HG02759 (cell line): ENCODE measurements around the gene ALG12.

Experiments used
- ATAC-seq: cut with Tn5 transposase; IDR thresholded peaks from one replicate; pipeline ENCODE4 v1.9.1; 2021; ENCODE audit warnings: mild to moderate bottlenecking, moderate library complexity; ENCODE audit not compliant: unreplicated experiment

ALG12 gene

DNA sequence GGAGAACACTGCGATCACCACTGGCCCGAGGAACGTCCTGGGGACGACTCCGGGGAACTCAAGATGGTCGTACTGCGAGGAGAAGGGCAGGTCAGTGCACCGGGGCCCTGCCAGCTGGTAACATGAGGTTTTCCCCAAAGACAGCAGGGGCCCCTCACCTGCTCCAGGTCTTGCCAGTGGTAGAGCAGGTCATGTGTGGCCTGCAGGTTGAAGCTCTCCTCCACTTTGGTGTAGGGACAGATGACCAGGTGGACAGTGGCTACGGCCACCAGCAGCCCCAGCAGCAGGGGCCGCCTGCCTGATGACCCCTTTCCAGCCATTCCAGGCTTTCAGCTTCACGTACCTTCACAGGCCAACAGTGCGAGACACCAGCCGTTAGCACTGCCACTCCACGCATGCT, 4.8 kb downstream of the ALG12 start:
- ATAC-seq: no peak

DNA sequence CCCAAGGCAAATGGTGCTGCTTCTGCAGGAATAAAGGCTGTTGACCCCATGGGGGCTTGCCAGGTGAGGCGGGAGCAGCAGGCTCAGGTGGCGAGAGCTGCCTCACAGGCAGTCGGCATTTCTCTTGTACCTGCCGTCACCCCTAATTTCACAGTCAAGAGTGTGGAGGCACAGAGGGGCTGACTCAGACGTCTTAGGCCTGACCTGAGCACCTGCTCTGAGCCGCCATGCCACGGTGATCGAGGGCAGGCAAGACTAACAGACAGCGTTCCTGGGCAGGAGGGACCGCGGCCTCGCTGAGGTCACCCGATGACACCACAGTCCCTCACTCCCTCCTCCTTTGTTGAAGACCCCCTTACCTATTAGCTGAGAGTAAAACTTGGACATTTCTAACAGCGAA, 5.2 kb downstream of the ALG12 start:
- ATAC-seq: no peak

DNA sequence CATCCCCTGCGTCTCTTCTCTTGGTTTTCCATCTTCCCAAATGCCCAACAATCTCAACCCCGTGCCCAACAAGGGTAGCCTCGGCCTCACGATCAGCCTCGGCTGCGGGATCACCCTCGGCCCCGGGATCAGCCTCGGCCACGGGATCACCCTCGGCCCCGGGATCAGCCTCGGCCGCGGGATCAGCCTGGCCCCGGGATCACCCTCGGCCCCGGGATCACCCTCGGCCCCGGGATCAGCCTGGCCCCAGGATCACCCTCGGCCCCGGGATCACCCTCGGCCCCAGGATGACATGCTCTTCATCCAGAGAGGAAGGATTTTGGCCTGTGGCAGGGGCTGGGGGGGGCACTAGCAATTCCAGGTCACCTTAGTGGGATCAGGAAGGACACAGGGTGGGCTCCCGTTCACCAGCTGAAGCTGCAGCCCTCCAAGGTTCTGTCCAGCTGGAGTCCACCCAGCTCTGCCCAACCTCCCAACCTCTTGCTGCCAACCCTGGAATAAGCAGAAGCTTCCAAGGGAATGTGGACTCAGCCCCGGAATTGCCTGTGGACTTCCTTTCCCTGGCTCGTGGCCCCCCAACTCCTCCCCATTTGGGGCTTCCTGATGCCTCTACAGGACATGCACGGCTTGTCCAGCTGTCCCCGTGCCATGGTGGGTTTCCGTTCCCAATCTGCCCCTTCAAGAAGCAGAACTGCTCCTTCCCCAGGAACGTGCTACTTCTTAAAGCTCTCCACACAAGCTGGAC, 6.2 kb downstream of the ALG12 start:
- no peak for ATAC-seq

DNA sequence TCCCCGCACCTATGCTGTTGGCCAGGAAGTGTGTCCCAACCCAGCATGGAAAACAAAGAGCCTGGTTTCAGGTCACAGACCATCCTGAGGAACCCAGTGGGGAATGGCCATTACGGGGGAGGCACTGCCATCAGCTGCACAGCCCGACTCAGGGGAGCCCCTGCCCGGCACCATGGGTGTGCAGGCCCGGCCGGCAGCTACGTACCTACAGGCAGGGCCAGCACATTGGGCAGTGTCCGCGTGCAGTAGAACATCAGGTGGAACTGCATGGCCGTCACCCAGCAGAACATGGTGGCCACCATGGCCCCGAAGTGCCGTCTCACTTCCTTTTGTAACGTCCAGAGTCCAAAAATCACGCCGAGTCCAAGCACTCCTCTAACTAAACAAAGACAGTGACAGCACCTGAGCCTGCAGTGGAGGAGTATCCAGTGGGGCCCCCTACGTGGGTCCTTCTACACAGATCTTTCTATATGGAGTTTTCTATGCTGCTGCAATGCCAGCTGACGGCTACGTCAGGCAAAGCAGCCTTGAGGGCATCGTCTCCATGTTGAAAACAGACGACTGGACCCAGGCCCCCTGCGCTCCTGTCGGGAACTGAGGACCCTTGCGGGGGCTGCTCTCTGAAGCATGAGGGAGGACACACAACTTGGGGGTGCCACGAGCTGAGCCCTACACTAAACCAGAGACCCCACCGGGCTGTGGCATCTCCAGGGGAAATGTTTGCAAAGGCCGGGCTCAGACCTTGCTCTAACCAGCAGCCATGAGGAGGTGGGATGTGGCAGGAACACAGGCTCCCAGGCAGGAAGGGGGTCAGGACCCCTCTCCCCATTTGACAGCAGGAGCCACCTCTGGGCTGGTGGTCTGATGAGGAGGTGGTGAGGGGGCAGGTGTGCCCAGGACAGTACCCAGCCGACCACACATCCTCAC, 7.7 kb downstream of the ALG12 start:
- ATAC-seq: no peak

DNA sequence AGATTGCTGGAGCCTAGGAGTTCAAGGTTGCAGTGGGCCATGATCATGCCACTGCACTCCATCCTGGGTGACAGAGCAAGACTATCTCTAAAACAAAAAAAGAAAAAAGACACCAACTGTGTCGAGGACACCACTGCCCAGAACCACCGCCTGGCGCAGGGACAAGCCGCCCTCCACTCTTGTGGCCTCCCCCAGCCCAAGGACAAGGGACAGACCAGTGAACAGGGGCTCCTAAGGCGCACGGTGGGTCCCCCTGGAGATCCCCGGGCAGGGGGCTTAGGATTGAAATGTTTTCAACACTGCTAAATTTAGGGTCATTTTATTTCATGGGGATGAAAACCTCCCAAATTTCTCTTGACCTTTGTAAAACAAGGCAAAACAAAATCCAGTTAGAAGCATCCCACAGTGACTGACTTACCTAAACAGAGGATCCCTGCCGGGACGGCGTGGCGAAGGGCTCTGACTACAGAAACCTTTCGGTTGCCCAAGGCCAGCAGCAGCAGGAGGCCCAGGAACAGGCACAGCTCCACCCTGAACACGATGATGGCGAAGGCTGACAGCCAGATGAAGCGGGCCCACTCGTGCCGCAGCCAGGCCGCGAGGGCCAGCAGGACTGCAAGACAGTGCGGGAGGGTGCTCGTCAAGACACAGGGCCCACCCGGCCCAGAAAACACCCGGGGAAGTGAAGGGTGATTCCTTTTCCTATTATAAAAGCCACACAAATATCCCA, 8.6 kb downstream of the ALG12 start:
- no peak for ATAC-seq

DNA sequence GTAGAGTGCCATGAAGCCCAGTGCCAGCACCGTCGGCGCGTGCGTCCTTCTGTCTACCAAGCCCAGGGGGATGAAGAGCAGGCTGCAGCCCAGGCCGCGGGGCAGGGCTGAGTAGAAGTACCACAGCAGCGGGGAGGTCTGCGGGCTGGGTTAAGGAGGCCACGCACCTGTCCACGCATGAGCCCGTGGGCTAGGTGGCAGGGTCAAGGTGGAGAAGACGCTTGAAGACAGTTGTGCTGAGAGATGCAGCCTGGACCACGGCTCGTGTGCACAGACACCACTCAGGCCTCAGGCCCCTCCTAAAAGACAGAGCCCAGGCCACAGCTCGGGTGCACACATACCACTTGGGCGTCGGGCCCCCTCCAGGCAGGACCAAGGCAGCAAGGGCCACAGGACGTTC, 10.4 kb downstream of the ALG12 start:
- no peak for ATAC-seq

DNA sequence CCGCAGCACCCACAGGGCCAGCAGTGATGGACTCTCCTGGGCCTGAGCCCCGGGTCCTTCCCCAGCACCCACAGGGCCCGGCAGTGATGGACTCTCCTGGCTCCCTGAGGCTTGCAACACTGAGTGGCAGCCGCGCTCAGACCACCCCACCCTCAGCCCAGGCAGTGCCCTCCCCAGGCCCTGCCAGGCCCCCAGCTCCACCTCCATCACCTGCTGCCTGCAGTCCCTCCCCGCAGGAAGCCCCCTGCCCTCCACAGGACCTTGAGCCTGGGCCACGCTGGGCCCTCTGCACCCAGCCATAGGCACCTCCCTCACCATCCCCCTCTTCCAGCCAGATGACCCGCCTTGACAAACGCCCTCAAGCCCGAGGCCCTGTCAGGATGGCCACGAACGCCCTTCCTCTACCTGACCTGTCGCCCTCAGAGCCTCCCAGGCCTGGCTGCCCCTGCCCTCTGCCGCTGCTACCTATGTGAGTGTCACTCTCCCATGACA, 11.4 kb downstream of the ALG12 start:
- no peak for ATAC-seq

DNA sequence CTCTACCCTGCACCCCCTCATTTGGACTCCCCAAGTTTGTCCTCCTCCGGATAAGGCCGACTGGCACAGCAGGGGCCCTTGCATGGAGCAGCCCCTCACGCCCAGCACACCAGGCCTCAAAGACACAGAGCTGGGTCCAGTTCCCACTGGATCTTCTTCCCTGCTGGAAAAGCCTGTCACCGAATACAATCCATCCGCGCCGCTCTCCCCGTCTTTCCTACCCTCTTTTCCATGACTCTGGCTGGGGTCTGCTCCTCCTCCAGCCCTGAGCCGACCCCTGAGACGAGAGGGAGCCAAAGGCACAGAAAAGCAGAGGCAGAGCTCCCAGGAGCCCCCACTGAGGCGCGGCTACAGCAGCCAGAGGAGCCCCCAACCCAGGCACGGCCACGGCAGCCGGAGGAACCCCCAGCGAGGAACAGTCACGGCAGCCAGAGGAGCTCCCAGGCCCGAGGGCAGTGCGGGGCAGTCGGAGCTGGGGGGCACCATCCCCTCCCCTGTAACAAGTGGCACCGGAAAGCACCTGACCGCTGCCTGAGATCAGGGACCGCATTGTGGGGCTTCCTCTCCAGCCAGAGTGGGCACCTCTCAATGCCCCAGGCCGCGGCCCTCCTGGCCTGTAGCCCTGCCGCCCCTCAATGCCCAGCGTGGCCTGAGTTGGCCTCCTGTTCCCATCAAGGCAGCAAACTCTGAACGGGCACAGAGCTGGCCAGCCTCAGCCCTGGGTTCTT, 12.0 kb downstream of the ALG12 start:
- ATAC-seq: no peak

DNA sequence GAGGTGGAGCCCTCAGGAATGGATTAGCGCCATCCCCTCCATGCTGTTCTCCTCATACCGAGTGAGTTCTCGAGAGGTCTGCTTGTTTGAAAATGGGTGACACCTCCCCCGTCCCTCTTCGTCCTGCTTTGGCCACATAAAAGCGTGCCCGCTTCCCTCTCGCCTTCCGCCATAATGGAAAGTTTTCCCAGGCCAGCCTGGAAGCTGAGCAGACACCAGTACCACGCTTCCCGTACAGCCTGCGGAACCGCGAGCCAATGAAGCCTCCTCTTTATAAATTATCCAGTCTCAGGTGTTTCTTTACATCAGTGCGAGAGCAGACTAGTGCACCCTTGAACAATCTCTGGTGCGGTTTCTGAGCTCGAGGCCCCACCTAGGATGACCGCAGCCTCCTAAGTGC, 12.8 kb downstream of the ALG12 start:
- no peak for ATAC-seq

DNA sequence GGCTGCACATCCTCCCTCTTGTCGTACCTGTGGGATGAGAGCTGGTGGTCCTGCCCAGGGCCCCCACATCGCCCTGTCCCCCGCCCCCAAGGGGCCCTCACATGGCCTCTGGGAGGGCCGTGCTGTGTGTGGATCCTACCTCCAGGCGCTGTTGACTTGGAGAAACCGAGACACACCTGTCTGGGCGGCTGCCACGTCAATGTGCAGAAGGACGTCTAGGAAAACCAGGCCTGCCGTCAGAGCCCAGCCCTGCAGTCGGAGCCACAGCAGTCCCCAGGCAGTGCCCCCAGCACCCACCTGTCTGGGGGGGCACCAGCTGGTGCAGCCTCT, 14.2 kb downstream of the ALG12 start:
- ATAC-seq: no peak

DNA sequence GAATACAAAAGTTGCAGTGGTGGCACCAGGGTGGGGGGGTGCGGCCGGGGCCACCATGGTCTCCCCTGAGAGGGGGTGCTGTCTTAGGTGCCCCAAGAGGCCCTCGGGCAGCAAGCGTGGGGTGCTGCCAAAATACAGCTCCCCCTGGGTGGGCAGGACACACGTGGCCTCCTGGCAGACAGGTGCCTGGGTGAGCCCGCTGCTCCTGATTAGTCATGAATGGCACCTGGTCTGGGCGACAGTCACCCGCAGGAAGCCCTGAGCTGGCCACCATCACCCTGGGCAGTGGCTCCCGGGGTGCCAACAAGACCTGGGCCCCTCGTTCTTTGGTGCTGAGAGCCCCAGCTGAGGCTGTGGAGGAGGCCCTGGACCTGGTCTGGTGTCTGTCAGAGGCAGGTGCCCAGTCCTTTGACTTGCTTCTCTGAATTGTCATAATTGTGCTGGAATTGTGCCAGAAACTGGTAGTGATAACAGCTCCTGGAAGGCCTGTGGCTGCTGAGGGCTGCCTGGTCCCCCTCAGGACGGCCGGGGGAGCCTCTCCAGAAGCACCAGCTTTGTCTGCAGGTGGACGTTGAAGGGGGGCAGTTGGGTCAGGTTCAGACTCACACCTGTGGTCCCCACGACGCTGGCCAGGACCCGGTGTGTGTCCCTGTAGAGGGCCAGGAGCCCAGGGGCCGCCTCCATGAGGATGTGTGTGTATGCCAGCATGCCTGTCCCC, 14.8 kb downstream of the ALG12 start:
- no peak for ATAC-seq

DNA sequence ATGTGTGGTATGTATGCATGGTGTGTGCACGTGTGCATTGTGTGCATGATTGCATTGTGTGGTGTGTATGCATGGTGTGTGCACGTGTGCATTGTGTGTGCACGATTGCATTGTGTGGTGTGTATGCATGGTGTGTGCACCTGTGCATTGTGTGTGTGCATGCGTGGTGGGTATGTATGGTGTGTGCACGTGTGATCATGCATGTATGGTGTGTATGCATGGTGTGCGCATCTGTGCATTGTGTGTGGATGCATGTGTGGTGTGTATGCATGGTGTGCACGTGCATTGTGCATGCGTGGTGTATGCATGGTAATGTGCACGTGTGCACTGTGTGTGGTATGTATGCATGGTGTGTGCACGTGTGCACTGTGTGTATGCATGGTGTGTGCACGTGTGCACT, 16.8 kb downstream of the ALG12 start:
- no peak for ATAC-seq

DNA sequence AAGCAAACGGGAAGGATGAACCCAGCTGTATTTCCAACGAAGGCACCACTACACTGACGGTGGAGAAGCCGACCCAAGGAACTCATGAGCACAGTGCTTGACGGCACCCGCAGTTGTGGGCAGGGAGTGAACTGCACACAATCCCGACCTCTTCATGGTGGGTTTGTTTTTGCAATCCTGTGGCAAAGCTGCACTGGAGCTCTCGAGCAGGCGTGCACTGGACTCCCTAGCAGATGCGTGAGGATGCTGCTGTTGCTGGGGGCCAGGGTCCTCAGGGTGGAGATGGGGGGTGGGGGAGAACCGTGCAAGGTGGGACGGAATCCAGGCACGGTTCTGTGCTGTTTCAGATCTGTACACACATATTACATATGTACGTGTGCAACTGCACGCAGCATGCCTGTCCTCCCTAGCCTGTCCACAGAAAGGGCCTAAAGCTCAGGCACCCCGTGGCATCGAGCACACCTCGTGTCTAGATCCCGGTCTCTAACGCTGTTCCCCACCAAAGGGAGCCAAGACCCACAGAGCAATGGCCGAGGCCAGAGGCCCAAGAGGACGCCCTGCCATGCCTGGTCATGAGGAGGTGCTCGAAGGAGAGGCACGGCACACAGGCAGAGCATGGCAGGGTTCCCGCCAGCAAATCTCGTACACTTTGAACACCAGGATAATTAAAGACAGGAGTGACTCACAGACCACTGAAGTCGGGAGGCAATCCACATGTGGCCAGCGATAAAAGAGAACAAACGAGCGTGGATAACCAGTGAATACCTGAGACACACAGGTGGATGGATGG, 17.6 kb downstream of the ALG12 start:
- no peak for ATAC-seq

DNA sequence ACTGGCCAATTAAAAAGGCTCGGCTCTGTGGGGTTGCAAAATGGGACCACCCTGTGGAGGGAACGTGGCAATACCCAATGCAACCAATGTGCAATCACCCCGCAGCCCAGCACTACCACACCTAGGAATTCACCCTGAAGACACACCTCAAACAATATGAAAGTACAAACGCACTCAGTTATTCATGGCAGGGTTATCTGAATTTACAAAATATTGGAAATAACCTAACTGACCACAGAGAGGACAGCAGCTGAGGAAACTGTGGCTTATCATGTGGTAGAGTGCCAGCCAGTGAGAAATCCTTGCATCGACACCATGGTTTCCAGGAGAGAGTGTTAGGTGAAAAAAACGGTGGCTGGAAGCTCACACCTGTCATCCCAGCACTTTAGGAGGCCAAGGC, 18.7 kb downstream of the ALG12 start:
- ATAC-seq: no peak

DNA sequence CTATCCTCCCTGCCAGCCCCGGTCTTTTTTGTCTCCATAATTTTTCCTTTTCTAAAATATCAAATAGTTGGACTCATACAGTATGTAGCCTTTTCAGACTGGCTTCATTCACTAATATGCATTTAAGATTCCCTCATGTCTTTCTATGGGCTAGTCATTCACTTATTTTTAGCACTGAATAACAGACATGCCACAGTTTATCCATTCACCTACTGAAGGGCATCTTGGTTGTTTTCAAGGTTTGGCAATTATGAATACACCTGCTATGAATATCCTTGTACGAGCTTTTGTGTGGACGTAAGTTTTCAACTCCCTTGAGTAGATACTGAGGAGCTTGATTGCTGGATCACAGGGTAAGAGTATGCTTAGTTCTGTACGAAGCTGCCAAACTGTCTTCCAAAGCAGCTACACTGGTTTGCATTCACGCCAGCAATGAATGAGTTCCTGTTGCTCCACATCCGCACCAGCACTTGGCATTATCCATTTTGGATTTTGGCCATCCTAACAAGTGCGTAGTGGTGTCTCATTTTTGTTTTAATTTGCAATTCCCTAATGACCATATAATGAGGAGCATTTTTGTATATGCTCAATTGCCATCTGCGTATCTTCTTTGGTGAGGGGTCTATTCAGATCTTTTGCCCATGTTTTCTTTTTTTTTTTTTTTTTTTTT, 21.1 kb downstream of the ALG12 start:
- ATAC-seq: no peak

DNA sequence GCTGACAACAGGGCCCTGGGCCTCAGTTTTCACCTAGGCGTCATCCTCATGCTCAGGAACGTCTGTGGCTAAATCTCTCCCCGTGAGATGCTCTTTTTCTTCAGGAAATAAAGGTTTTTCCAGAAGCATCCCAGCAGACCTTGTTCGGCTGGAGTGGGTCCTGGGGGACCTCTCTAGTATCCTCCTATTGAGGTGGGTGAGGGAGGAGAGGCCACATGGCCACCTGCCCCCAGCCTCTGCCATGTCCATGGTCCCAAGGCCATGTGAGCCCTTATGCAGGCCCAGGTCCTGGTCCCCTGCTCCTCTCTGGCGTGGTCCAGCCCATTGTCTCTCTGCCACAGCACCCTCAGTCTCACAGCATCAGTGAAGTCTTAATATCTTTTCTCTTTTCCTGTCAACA, 22.0 kb downstream of the ALG12 start:
- ATAC-seq: no peak

DNA sequence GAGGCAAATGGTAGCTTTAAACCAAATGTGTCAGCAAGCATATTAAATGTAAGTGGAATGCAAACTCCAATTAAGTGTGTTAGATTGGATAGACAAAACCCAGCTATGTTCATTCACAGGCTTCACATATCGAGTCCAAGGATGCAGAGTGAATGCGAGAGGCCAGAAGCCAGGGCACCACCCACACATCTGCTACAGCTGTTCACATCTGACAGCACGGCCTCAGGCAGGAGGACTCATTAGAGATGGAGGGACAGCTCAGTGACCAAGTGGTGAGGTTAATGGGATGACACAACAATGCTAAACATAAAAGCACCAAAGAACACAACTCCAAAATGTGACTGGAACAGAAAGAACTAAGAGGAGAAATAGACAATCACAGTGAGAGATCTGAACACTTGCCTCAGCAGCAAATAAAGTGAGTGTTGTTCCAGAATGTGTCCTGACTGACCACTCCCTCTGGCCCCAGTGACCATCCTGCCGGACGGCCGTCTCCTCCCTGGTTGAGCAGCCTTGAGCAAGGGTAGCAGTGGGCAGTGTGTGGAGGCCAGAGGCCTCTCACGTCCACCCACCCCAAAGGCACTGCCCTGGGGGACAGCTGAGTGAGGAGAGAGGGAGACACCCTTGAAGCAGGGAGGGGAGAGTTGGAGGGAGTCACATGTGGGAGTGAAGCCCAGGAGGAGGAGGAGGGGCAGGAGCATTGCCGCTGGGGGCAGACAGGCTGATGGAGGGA, 23.8 kb downstream of the ALG12 start:
- ATAC-seq: no peak

DNA sequence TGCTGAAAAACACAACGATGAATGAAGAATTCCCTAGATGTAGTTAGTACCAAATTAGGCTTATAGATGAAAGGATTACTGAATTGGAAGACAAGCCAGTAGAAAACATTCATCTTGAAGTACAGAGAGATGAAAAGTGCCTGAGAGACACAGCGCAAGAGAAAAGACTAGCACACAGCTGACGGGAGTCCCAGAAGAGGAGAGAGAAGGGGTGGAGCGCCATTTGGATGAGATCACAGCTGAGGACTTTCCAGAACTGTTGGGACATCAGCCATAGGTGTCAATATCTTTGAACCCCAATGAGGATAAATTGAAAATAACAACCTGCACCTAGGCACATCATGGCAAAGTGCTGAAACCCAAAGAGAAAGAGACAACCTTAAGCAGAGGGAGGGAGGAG, 25.2 kb downstream of the ALG12 start:
- ATAC-seq: no peak
